OCI-LY7 (cell line): ENCODE results near the gene ADD3. TPM values are rescaled to one million over a fixed set of nuclear protein-coding genes. Genes with fewer than 3 reads are reported as not detected.
A peak's percentile ranks its signal among the peaks of the same experiment; 100 is the strongest.

Experiments
- Bru-seq: library from RNA; stranded (reverse); fragments of 400-500 nt; gene quantifications from one replicate; lab custom pipeline; 2021; lab: Mats Ljungman, UMichigan
- BruChase-seq, 2 experiments: library from RNA; stranded (reverse); fragments of 400-500 nt; gene quantifications; one replicate each; lab custom pipeline; 2021; lab: Mats Ljungman, UMichigan
- BruUV-seq: library from RNA; stranded (reverse); fragments of 400-500 nt; replicated peaks from 2 replicates; lab custom pipeline; 2021; lab: Mats Ljungman, UMichigan
- CTCF ChIA-PET: fragments of 300-600 bp; sonication (Branson Sonifier 250); formaldehyde crosslinking; loops from one replicate; lab custom pipeline; 2022; ENCODE audit warnings: antibody characterized with exemption; ENCODE audit not compliant: unreplicated experiment; lab: Charles Lee
- POLR2A ChIA-PET: fragments of 300-600 bp; sonication (Branson Sonifier 250); formaldehyde crosslinking; loops from one replicate; lab custom pipeline; 2022; ENCODE audit warnings: antibody characterized with exemption; lab: Charles Lee
- DNase-seq: peaks from one replicate; pipeline ENCODE4 v3.0.0-alpha.2; 2015; ENCODE audit warnings: low spot score
- H2AFZ ChIP-seq: fragments of 200-600 bp; sonication (generic), shearing (Covaris generic); 2 replicates; pipeline ENCODE4 v1.6.1; 2014; ENCODE audit warnings: mild to moderate bottlenecking, antibody characterized with exemption, low read length, moderate library complexity
- H3K27ac ChIP-seq: fragments of 200-600 bp; sonication (generic); 2 replicates; pipeline ENCODE4 v1.5.1; 2014; ENCODE audit warnings: mixed run types, low read depth, mild to moderate bottlenecking, moderate library complexity, low read length, inconsistent platforms; ENCODE audit not compliant: poor library complexity, severe bottlenecking
- H3K36me3 ChIP-seq: fragments of 200-600 bp; sonication (generic); 2 replicates; pipeline ENCODE4 v1.6.1; 2014; ENCODE audit warnings: mild to moderate bottlenecking, antibody characterized with exemption, low read length, moderate library complexity, mixed read lengths; ENCODE audit not compliant: insufficient read depth
- H3K4me1 ChIP-seq: fragments of 200-600 bp; sonication (generic); 2 replicates; pipeline ENCODE4 v1.5.1; 2014; ENCODE audit warnings: mild to moderate bottlenecking, low read length; ENCODE audit not compliant: insufficient read depth, poor library complexity, severe bottlenecking
- H3K4me2 ChIP-seq: fragments of 200-600 bp; sonication (generic); 2 replicates; pipeline ENCODE4 v1.6.1; 2014; ENCODE audit warnings: mild to moderate bottlenecking, low read length
- H3K4me3 ChIP-seq: fragments of 200-600 bp; sonication (generic); 2 replicates; pipeline ENCODE4 v1.5.1; 2014; ENCODE audit warnings: mild to moderate bottlenecking, low read depth, low read length; ENCODE audit not compliant: poor library complexity, severe bottlenecking
- H3K79me2 ChIP-seq: fragments of 200-600 bp; sonication (generic); 2 replicates; pipeline ENCODE4 v1.6.1; 2016; ENCODE audit warnings: low read depth, mild to moderate bottlenecking, low read length, moderate library complexity, mixed read lengths; ENCODE audit not compliant: insufficient read depth
- H3K9me2 ChIP-seq: fragments of 200-600 bp; sonication (generic); 2 replicates; pipeline ENCODE4 v1.6.1; 2016; ENCODE audit warnings: mild to moderate bottlenecking, low read length, mixed read lengths; ENCODE audit not compliant: insufficient read depth
- H3K9me3 ChIP-seq: fragments of 200-600 bp; sonication (generic); 2 replicates; pipeline ENCODE4 v1.6.1; 2014; ENCODE audit warnings: mild to moderate bottlenecking, mixed run types, low read length, mixed read lengths
- H4K20me1 ChIP-seq: fragments of 200-600 bp; sonication (generic); 2 replicates; pipeline ENCODE4 v1.6.1; 2014; ENCODE audit warnings: mild to moderate bottlenecking, antibody characterized with exemption, low read length, moderate library complexity, mixed read lengths; ENCODE audit not compliant: insufficient read depth
- EZH2phosphoT487 ChIP-seq: fragments of 200-600 bp; sonication (generic); IDR thresholded peaks from 2 replicates; pipeline ENCODE4 v1.6.1; 2018; ENCODE audit warnings: low read depth, borderline replicate concordance, mild to moderate bottlenecking, mixed run types, antibody characterized with exemption, low read length, moderate library complexity, mixed read lengths
- intact Hi-C: fragments of 100-400 bp; cut with micrococcal nuclease; formaldehyde crosslinking; loops from one replicate; pipeline ENCODE4 v1.10.0; 2022; ENCODE audit not compliant: unreplicated experiment
- long read RNA-seq: library from polyadenylated mRNA; stranded (forward); transcript quantifications from one replicate; pipeline ENCODE4 v2.0.0, GENCODE V29; 2022
- total RNA-seq, 2 experiments: library from RNA; depleted of rRNA in 1 of 2; stranded (reverse); fragments of >200 nt in 1 of 2; shearing (Covaris generic) in 1 of 2; gene quantifications; 2 replicates each; pipeline ENCODE4 v1.2.3, GENCODE V29; 2014 to 2022
- TF ChIP-seq, protein P1 (sequence below): fragments of 200-600 bp; sonication (generic); conservative IDR thresholded peaks from 2 replicates; pipeline ENCODE4 v1.5.1; 2014; ENCODE audit warnings: mild to moderate bottlenecking, antibody characterized with exemption, low read length, moderate library complexity, mixed read lengths

Gene ADD3, protein sequence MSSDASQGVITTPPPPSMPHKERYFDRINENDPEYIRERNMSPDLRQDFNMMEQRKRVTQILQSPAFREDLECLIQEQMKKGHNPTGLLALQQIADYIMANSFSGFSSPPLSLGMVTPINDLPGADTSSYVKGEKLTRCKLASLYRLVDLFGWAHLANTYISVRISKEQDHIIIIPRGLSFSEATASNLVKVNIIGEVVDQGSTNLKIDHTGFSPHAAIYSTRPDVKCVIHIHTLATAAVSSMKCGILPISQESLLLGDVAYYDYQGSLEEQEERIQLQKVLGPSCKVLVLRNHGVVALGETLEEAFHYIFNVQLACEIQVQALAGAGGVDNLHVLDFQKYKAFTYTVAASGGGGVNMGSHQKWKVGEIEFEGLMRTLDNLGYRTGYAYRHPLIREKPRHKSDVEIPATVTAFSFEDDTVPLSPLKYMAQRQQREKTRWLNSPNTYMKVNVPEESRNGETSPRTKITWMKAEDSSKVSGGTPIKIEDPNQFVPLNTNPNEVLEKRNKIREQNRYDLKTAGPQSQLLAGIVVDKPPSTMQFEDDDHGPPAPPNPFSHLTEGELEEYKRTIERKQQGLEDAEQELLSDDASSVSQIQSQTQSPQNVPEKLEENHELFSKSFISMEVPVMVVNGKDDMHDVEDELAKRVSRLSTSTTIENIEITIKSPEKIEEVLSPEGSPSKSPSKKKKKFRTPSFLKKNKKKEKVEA
- total RNA-seq (2014; rRNA removed; shearing (Covaris generic)) (53.3 and 75.8 TPM in 2 replicates), total RNA-seq (2022) (89.7 and 100 TPM in 2 replicates), Bru-seq, nascent RNA (percentile 85 among the genes with signal in this experiment), BruChase-seq, experiment 1, labeled RNA remaining after a 6-hour chase (percentile 83 among the genes with signal in this experiment), BruChase-seq, experiment 2, labeled RNA remaining after a 2-hour chase (percentile 78 among the genes with signal in this experiment)
- long read RNA-seq, full-length matches to known transcripts, result 140 of 179 reads
- long read RNA-seq, partial matches to known transcripts, result 19 of 179 reads
- long read RNA-seq, other reads (novel, unspliced or antisense), result 20 of 179 reads

DNA sequence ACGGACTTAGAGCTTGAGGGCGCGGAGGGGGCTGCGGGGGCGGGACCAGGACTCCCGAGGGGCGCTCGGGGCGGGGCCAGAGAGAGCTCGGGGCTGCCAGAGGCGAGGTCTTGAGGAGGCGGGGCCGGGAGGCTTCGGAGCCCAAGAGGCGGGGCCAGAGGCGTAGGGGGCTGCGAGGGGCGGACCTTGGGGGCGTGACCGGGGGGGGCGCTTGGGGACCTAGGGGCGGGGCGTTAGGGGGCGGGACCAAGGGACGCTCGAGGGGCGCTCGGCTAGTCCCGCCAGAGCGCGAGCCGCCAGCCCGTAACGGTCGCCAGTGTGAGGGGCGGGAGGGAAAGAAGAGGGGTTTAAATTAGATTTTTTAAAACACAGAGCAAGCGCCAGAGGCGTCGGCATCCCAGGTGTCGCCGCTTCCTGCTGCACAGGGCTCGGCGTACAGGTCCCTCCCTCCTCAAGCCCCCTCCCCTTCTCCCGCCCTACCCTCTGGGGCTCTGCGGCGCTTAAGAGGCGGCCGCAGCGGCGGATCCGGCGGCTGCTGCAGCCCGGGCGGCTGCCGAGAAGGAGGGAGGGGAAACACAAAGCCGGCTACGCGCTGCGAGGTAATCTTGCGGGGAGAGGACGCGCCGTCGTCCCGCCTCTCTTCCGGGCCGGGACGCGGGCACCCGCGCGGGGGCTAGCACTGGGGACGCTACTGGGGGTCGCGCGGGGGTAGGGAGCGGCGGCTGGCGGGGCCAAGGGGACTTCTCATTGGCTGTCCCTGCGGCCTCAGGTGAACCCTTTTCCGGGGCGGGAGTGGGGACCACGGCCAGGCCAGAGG lies at the start of gene ADD3:
TSS of gene ADD3 (plus strand) at position 284 of the 817 bp plus-strand sequence. CDS start 92,670 bp downstream, outside the sequence.
- Histone ChIP-seq H3K4me1 (peaks cover 62% of the 10 kb centered on the region), H3K4me3 (peak within 1 kb of the TSS; percentile 96), H3K9me3 (no peaks in the 10 kb centered on the region), H3K79me2 (peaks cover 44% of the 10 kb centered on the region), H3K27ac (peak within 1 kb of the TSS; percentile 84), H3K4me2 (peak within 1 kb of the TSS; percentile 96), H4K20me1 (peaks cover 21% of the 10 kb centered on the region; the same call in 1 of the 2 replicates), H3K36me3 (no peaks in the 10 kb centered on the region), H3K9me2 (no peaks in the 10 kb centered on the region), H2AFZ (peak within 1 kb of the TSS; percentile 92)
- POLR2A ChIA-PET, result interaction anchor here (0.6 to 3.1 kb wide), 19 partner anchors 8 to 144 kb away, joined by 3 to 19 read pairs (median 3); no protein-coding TSS in a partner anchor
- CTCF ChIA-PET, result interaction anchor here (0.6 to 0.8 kb wide), 3 partner anchors 9 to 296 kb away, joined by 3 to 6 read pairs (median 5); no protein-coding TSS in a partner anchor
- BruUV-seq, result no TSS peak
- DNase-seq, result peak; percentile 97
- intact Hi-C loops, result loop anchor here (1.0 to 2.0 kb wide), 5 partner anchors 61 to 218 kb away; no protein-coding TSS in a partner anchor
- TF ChIP-seq EZH2phosphoT487, result no peak
- TF ChIP-seq, protein P1, sequence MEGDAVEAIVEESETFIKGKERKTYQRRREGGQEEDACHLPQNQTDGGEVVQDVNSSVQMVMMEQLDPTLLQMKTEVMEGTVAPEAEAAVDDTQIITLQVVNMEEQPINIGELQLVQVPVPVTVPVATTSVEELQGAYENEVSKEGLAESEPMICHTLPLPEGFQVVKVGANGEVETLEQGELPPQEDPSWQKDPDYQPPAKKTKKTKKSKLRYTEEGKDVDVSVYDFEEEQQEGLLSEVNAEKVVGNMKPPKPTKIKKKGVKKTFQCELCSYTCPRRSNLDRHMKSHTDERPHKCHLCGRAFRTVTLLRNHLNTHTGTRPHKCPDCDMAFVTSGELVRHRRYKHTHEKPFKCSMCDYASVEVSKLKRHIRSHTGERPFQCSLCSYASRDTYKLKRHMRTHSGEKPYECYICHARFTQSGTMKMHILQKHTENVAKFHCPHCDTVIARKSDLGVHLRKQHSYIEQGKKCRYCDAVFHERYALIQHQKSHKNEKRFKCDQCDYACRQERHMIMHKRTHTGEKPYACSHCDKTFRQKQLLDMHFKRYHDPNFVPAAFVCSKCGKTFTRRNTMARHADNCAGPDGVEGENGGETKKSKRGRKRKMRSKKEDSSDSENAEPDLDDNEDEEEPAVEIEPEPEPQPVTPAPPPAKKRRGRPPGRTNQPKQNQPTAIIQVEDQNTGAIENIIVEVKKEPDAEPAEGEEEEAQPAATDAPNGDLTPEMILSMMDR, result no peak

DNA sequence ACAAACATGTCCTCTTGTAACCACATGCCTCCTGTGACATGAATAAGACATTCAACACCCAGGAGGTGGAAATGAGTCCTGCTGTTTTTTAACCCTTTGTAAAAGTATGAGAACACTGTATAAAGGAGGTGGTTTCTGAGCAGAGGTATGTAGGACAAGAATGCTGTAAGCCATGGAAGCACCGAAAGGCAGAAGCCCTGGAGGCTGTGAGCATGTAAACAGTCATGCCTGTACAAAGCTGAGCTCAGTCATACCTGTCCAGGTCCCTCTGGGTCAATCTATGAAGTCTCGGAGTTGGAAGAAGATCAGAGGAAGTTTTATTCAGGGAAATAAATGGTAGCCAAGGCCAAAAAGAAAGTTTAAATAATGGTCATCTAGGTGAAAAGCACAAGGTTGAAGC lies 49.7 kb upstream of the ADD3 start:
- Histone ChIP-seq H3K4me1 (peaks cover 9% of the 10 kb centered on the region), H4K20me1 (no peaks in the 10 kb centered on the region), H3K27ac (no peak overlapping the region), H2AFZ (no peak overlapping the region), H3K9me3 (no peaks in the 10 kb centered on the region), H3K9me2 (no peaks in the 10 kb centered on the region), H3K36me3 (no peaks in the 10 kb centered on the region), H3K4me2 (no peak overlapping the region), H3K79me2 (no peaks in the 10 kb centered on the region), H3K4me3 (no peak overlapping the region)
- ChIA-PET CTCF (no interaction called here), POLR2A (interaction anchor here (1.0 to 1.4 kb wide), 3 partner anchors 9 to 102 kb away, joined by 3 to 4 read pairs (median 4); no protein-coding TSS in a partner anchor)
- no peak for DNase-seq
- BruUV-seq, result no TSS peak
- TF ChIP-seq, protein P1, result no peak
- no peak for TF ChIP-seq EZH2phosphoT487
- intact Hi-C loops, result no loop called here
